A549 (cell line): ENCODE results near the gene SLC38A10.

Experiments used
- CTCF ChIP-seq: fragments of >200 bp; sonication (Bioruptor Twin); formaldehyde crosslinking; IDR thresholded peaks from 3 replicates; pipeline ENCODE4 v1.5.1; 2016
- MAZ ChIP-seq: fragments of 150-350 bp; IDR thresholded peaks from 2 replicates; pipeline ENCODE4 v1.6.1; 2014; ENCODE audit warnings: antibody characterized with exemption, low read depth, low read length, borderline replicate concordance
- POLR2A ChIP-seq: IDR thresholded peaks from 2 replicates; pipeline ENCODE4 v1.6.1; 2012; ENCODE audit warnings: mild to moderate bottlenecking, low read length
- RCOR1 ChIP-seq: fragments of 150-350 bp; IDR thresholded peaks from 2 replicates; pipeline ENCODE4 v1.6.1; 2014; ENCODE audit warnings: antibody characterized with exemption, low read length, low read depth
- REST ChIP-seq: fragments of 200-600 bp; sonication (generic); IDR thresholded peaks from 2 replicates; pipeline ENCODE4 v1.6.1; 2016; ENCODE audit warnings: antibody characterized with exemption, mild to moderate bottlenecking, moderate library complexity
- SREBF2 ChIP-seq: fragments of 450-650 bp; IDR thresholded peaks from 2 replicates; pipeline ENCODE4 v1.6.1; 2014; ENCODE audit warnings: mild to moderate bottlenecking, moderate library complexity
- TF ChIP-seq, protein P1 (sequence below): fragments of 450-650 bp; IDR thresholded peaks from 2 replicates; pipeline ENCODE4 v1.6.1; 2014; ENCODE audit warnings: antibody characterized with exemption

GRCh38 chr17:81259058-81259605 lies 36.0 kb downstream of the SLC38A10 start:
- TF ChIP-seq REST: no peak
- TF ChIP-seq POLR2A: no peak
- TF ChIP-seq MAZ: no peak
- no peak for TF ChIP-seq SREBF2
- TF ChIP-seq CTCF: no peak
- TF ChIP-seq RCOR1: no peak
- TF ChIP-seq, protein P1, sequence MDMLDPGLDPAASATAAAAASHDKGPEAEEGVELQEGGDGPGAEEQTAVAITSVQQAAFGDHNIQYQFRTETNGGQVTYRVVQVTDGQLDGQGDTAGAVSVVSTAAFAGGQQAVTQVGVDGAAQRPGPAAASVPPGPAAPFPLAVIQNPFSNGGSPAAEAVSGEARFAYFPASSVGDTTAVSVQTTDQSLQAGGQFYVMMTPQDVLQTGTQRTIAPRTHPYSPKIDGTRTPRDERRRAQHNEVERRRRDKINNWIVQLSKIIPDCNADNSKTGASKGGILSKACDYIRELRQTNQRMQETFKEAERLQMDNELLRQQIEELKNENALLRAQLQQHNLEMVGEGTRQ: no peak
